WI38 (cell line): ENCODE results near the gene LRP1-AS.

Experiments used
- H3K4me3 ChIP-seq: 2 replicates; pipeline ENCODE4 v1.5.1; 2011; ENCODE audit warnings: low read depth, mild to moderate bottlenecking, control low read depth, low read length
- CTCF ChIP-seq: IDR thresholded peaks from 2 replicates; pipeline ENCODE4 v1.5.1; 2012; ENCODE audit warnings: low read depth, mild to moderate bottlenecking, control low read depth, low read length

The LRP1-AS gene

GRCh38 chr12:57133013-57133569 is 14.3 kb downstream of the LRP1-AS start:
- no peak for TF ChIP-seq CTCF
- H3K4me3 ChIP-seq, result peak overlapping the region; percentile 92

- H3K4me3 ChIP-seq, result peak overlapping the region; percentile 92
- TF ChIP-seq CTCF, result no peak
Observed at GRCh38 chr12:57131896-57132744, 15.3 kb downstream of the LRP1-AS start.

GRCh38 chr12:57130941-57131340 is 16.5 kb downstream of the LRP1-AS start:
- TF ChIP-seq CTCF, result no peak
- peak overlapping the region; percentile 92 for H3K4me3 ChIP-seq

- peak overlapping the region; percentile 92 for H3K4me3 ChIP-seq
Observed at GRCh38 chr12:57129889-57130288, 17.5 kb downstream of the LRP1-AS start.

GRCh38 chr12:57129321-57129842 is 18.0 kb downstream of the LRP1-AS start:
- peak overlapping the region; percentile 92 for H3K4me3 ChIP-seq
- no peak for TF ChIP-seq CTCF

More at GRCh38 chr12:57129889-57130288, 17.5 kb downstream of the LRP1-AS start:
- TF ChIP-seq CTCF, result no peak

GRCh38 chr12:57128519-57129247 is 18.7 kb downstream of the LRP1-AS start:
- peak overlapping the region; percentile 92 for H3K4me3 ChIP-seq
- TF ChIP-seq CTCF, result no peak
